ENCODE results near the gene RASGEF1B.

Gene RASGEF1B

DNA sequence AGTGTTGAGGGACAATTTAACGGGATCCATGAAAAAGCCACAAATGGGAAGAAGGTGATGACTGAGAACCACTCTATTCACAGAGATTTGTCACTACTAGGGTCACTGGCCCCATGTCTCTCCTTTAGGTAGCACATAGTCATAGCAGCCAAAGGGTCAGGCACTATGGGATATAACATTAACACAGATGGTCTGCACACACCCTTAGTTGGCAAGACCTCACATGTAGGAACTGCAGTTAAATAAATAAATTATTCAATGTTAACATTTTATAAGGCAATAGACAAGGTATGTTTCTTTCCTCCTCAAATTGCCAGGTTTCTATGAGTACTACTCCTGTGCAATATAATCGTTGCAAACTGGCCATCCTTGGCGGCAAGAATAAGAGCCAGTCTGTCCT, 10.9 kb downstream of the RASGEF1B start:
- DNase-seq, result no peak

DNA sequence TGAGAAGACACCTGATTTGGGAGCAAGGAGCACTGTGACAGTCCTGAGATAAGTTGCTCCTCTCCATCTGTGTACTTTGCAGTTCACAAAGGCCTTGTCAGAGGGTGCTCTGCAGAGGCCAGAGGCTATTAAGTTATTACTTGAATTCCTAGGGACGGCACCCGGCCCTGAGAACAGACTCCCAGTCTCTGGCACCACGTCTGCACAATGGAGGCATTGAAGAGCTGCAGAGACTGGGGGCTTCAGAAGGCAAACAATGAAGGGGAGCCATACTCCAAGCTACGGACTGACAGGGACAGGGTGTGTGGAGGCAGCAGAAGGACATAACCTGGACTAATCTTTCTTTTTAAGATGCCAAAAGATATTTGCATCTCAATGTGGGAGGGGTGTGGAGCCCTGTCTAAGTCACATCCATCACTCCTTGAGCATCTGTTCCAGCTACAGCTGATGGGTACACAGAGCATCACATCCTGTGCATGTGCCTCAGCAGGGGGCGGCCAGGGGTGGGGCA, 11.5 kb downstream of the RASGEF1B start:
- no peak for DNase-seq

DNA sequence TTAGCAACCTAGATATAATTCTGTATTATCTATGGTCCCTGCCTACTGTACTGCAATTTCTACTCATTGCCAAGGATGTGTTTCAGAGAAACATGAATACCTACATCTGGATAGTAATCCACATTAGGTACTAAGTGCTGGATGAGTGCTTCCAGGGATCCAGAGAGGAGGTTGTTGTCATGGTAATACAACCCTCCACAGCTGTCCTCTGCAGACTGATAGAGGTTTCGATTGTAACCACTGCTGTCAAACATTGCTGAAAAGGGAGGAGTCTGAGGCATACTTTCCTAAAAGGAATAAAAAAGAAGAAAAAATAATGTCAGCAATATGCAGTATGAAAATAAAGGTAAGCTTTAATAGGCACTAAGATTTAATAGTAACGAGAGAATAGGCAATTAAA, 12.5 kb downstream of the RASGEF1B start:
- DNase-seq, result no peak

DNA sequence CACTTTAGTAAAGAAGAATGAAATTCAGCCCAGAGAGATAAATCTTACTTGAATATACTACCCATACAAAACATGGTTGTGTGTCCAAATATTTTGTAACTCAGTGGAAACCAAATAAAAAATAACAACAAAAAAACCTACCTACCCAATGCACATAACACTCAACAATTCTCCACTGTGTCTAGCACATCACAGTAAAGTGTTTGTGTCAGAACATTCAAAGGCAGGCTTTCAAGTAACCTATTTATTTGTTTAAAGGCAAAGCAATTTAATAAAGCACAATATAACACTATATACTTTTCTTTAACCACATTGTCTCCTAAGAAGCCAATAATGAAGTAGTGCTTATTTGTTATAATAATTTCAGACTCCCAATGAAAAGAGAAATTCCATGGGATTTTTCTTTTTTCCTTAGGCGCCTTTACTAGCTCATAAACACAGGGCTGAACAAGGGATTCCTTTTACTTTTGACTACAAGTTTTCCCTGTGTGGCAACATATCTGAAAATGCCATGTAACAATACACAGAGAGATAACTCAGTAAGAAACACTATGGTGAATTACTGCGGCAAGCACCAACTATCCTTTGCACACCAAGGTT, 13.7 kb downstream of the RASGEF1B start:
- no peak for DNase-seq

DNA sequence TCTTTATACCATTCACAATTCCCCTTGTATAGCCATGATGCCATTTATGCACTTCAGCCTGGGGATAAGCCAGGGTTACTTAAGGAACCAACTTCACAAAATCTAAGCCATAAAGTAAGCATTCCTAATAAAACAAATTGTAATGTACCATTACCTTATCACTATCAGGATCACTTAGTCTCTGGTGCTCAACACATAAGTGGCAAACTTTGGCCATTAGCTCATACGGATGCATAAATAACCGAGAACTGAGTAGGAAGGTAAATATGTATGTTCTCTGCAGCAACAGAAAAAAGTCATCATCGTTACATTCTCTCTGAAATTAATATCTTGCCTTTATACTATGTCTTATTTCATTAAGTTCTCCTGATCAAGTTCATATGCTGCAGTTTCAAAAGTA, 14.4 kb downstream of the RASGEF1B start:
- DNase-seq, result no peak

DNA sequence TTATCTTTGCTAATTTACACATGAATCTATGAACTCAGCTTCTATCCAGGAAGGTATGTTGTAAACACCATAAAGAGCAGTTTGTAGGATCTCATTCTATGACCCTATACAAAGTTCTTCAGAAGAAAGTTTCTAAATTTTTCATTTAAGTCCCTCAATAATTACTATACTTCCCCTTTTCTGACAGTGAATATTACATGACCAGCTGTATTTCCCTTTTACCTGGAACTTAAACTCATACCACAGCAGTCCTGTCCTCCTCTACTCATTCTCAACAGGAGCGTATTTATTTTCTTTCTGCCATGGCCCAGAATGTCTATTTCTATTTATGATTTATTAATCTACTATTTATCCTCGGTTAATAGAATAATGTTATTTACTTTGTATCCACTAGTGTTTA, 15.8 kb downstream of the RASGEF1B start:
- no peak for DNase-seq

DNA sequence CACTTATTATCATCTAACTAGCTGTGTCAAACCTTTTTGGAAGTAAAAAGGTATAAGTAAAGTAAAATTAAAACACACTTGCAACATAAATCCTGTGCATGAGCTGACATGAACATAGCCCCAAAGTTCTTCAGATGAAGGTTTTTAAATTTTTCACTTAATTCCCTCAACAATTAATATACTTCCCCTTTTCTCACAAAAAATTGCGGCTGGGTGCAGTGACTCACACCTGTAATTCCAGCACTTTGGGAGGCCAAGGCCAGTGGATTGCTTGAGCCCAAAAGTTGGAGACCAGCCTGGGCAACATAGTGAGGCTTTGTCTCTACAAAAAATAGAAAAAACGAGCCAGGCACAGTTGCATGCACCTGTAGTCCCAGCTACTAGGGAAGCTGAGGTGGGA, 16.8 kb downstream of the RASGEF1B start:
- no peak for DNase-seq

GRCh38 chr4:81454499-81454898, 17.2 kb downstream of the RASGEF1B start:
- no peak for DNase-seq

DNA sequence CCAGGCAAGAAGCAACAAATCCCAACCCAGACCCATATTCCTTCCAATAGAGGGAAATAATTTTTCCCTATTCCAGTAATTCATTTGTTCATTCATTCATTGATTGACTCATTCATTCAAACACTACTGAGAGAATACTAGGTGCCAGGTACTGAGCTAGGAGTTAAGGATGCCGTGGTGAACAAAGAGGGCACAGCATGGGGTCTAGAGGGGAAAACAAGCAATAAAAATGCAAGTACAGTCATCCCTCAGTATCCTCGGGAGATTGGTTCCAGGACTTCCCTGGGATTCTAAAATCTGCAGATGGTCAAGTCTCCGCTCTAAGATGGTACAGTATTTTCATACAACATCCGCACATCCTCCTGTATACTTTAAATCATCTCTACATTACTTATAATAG, 18.7 kb downstream of the RASGEF1B start:
- no peak for DNase-seq

GRCh38 chr4:81452452-81453006, 19.2 kb downstream of the RASGEF1B start:
- no peak for DNase-seq

- DNase-seq, result no peak
These were observed 22.7 kb downstream of the RASGEF1B start for GRCh38 chr4:81449015-81449414.

- DNase-seq, result no peak
These were observed 24.0 kb downstream of the RASGEF1B start for GRCh38 chr4:81447566-81448229.

GRCh38 chr4:81446634-81447033, 25.1 kb downstream of the RASGEF1B start:
- no peak for DNase-seq

DNA sequence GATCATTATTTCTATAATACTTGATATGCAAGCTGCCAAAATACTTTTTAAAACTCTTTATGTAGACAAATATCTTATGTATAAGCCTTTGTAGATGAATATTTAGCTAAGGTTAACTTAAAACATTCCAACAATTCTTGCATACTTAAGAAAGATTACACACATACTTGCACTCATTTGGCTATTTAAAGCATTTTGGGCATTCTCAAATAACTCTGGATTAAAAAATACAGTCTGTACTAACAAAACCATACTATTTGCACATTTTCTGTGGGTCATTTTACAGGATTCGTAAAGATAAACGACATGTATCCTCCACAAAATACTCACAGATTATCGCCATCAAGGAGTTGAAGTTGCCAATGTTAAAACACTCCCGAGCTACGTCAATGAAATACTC, 26.5 kb downstream of the RASGEF1B start:
- DNase-seq, result no peak

- DNase-seq, result no peak
These were observed 29.1 kb downstream of the RASGEF1B start for GRCh38 chr4:81442484-81443085.

DNA sequence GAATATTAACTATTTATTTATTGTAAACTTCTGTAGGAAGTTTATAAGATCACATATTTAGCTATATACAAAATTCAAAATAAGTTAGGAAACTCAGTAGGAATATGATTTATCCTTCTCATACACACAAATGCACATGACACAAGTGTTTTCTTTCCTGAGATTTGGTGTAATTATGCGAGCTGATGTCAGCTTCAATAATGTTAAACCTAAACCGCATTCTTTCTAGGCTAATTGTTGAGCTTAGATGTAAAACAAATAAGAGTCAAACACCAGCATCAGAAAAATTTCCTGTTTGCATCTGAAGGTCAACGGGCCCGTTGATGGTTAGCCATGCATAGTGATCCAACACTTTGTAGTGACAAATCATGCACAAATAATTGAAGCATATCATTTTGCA, 30.8 kb downstream of the RASGEF1B start:
- DNase-seq, result no peak

- no peak for DNase-seq
These were observed 34.6 kb downstream of the RASGEF1B start for GRCh38 chr4:81436941-81437574.

GRCh38 chr4:81436096-81436495, 35.6 kb downstream of the RASGEF1B start:
- no peak for DNase-seq

GRCh38 chr4:81432825-81433224, 38.9 kb downstream of the RASGEF1B start:
- DNase-seq, result no peak

- no peak for DNase-seq
These were observed 39.7 kb downstream of the RASGEF1B start for GRCh38 chr4:81431971-81432370.

- DNase-seq, result no peak
These were observed 42.1 kb downstream of the RASGEF1B start for GRCh38 chr4:81429607-81430006.

- DNase-seq, result no peak
These were observed 42.7 kb downstream of the RASGEF1B start for GRCh38 chr4:81429031-81429430.

DNA sequence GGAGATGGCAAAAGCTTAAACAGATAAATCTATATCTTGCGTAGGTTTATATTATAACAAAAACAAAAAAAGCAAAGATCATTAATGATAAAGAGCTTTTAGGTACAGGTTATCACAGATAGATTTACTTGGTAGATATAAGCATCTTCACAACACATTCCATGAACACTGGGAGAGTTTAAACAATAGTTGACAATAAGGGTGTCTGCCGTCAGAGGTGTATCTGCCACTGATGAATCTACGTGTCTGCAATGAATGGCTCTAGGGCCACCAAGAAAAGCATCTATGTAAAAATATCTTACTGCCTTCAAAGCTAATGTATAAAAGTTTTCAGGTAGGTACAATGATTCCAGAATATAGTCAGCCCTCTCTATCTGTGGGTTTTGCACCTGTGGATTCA, 43.7 kb downstream of the RASGEF1B start:
- DNase-seq, result no peak

All from NCI-H1417 treated with DMSO at 0.1 percent for 48 hours (cell line).